Calu3 (cell line): ENCODE results near the gene PPA1. TPM values are rescaled to one million over a fixed set of nuclear protein-coding genes. Genes with fewer than 3 reads are reported as not detected.
"Not testable (repeated sequence)": the region's sequence is repeated elsewhere in the genome, so short reads cannot be mapped to it uniquely, and the experiment has no call there.

Source experiments
- BruUV-seq: library from RNA; stranded (reverse); fragments of 400-500 nt; replicated peaks from 2 replicates; lab custom pipeline; 2021; lab: Mats Ljungman, UMichigan
- CTCF ChIA-PET: fragments of 300-600 bp; sonication (Branson Sonifier 250); formaldehyde crosslinking; loops from one replicate; lab custom pipeline; 2022; ENCODE audit warnings: antibody characterized with exemption; lab: Charles Lee
- DNase-seq: peaks from one replicate; pipeline ENCODE4 v3.0.0; 2022
- H3K27ac Mint-ChIP-seq: one replicate; pipeline ENCODE4 v1.8.0; 2022; ENCODE audit warnings: mixed read lengths; ENCODE audit not compliant: unreplicated experiment
- H3K27me3 Mint-ChIP-seq: one replicate; pipeline ENCODE4 v1.8.0; 2022; ENCODE audit warnings: mixed read lengths; ENCODE audit not compliant: unreplicated experiment
- H3K36me3 Mint-ChIP-seq: one replicate; pipeline ENCODE4 v1.8.0; 2022; ENCODE audit warnings: mild to moderate bottlenecking, moderate library complexity, mixed read lengths; ENCODE audit not compliant: insufficient read depth, unreplicated experiment
- H3K4me1 Mint-ChIP-seq: one replicate; pipeline ENCODE4 v1.8.0; 2022; ENCODE audit warnings: mild to moderate bottlenecking, low read depth, mixed read lengths; ENCODE audit not compliant: unreplicated experiment
- H3K4me3 Mint-ChIP-seq: one replicate; pipeline ENCODE4 v1.8.0; 2022; ENCODE audit warnings: mild to moderate bottlenecking, low read depth, moderate library complexity, mixed read lengths; ENCODE audit not compliant: unreplicated experiment
- H3K9me3 Mint-ChIP-seq: one replicate; pipeline ENCODE4 v1.8.0; 2022; ENCODE audit warnings: low read depth, mixed read lengths; ENCODE audit not compliant: unreplicated experiment
- CTCF ChIP-seq: fragments of 200-600 bp; IDR thresholded peaks from one replicate; pipeline ENCODE4 v1.8.0; 2022; ENCODE audit warnings: antibody characterized with exemption; ENCODE audit not compliant: unreplicated experiment
- intact Hi-C: fragments of 100-400 bp; cut with micrococcal nuclease; formaldehyde crosslinking; loops from one replicate; pipeline ENCODE4 v1.10.0; 2022; ENCODE audit not compliant: unreplicated experiment
- total RNA-seq: library from RNA; stranded (reverse); gene quantifications from 2 replicates; pipeline ENCODE4 v1.2.3, GENCODE V29; 2022

The PPA1 gene
- total RNA-seq, 1 experiment from 2014 or later = 280 TPM

GRCh38 chr10:70241081-70241480 is 7.9 kb upstream of the PPA1 start:
- DNase-seq = no peak
- CTCF ChIA-PET = interaction anchor here (0.7 kb wide), 1 partner anchor 28 kb away, joined by 3 read pairs; no protein-coding TSS in a partner anchor
- TF ChIP-seq CTCF = no peak
- H3K27ac Mint-ChIP-seq = no peak overlapping the region
- H3K4me1 Mint-ChIP-seq = no peaks in the 10 kb centered on the region
- H3K36me3 Mint-ChIP-seq = no peaks in the 10 kb centered on the region
- intact Hi-C loops = no loop called here
- H3K27me3 Mint-ChIP-seq = peaks cover 30% of the 10 kb centered on the region
- peaks cover 4% of the 10 kb centered on the region for H3K9me3 Mint-ChIP-seq
- no peak overlapping the region for H3K4me3 Mint-ChIP-seq
- no TSS peak for BruUV-seq

GRCh38 chr10:70239986-70240385 is 6.8 kb upstream of the PPA1 start:
- intact Hi-C loops, H3K36me3 Mint-ChIP-seq, BruUV-seq: not testable (repeated sequence)

GRCh38 chr10:70239077-70239976 is 6.1 kb upstream of the PPA1 start:
- peaks cover 12% of the 10 kb centered on the region for H3K27me3 Mint-ChIP-seq
- H3K4me3 Mint-ChIP-seq, CTCF ChIA-PET, DNase-seq, H3K27ac Mint-ChIP-seq, intact Hi-C loops, H3K4me1 Mint-ChIP-seq, H3K9me3 Mint-ChIP-seq, H3K36me3 Mint-ChIP-seq, BruUV-seq: not testable (repeated sequence)

More at GRCh38 chr10:70239986-70240385, 6.8 kb upstream of the PPA1 start:
- CTCF ChIA-PET, H3K4me3 Mint-ChIP-seq, H3K4me1 Mint-ChIP-seq, H3K27ac Mint-ChIP-seq, DNase-seq, H3K9me3 Mint-ChIP-seq: not testable (repeated sequence)
- H3K27me3 Mint-ChIP-seq = peaks cover 19% of the 10 kb centered on the region

GRCh38 chr10:70237958-70238536 is 4.8 kb upstream of the PPA1 start:
- H3K4me3 Mint-ChIP-seq, DNase-seq, H3K27ac Mint-ChIP-seq, H3K36me3 Mint-ChIP-seq, H3K4me1 Mint-ChIP-seq, intact Hi-C loops, H3K9me3 Mint-ChIP-seq, BruUV-seq, H3K27me3 Mint-ChIP-seq: not testable (repeated sequence)
- CTCF ChIA-PET = interaction anchor here (0.7 to 1.1 kb wide), 2 partner anchors 15 to 18 kb away, joined by 3 to 4 read pairs; no protein-coding TSS in a partner anchor

- H3K4me1 Mint-ChIP-seq = no peaks in the 10 kb centered on the region
- TF ChIP-seq CTCF = no peak
- H3K9me3 Mint-ChIP-seq = no peaks in the 10 kb centered on the region
- BruUV-seq = no TSS peak
- intact Hi-C loops = loop anchor here (5.0 kb wide), 1 partner anchor 32 kb away; no protein-coding TSS in a partner anchor
- H3K36me3 Mint-ChIP-seq = peaks cover 25% of the 10 kb centered on the region
- no peaks in the 10 kb centered on the region for H3K27me3 Mint-ChIP-seq
- H3K27ac Mint-ChIP-seq = no peak overlapping the region
- CTCF ChIA-PET = interaction anchor here (1.6 kb wide), 1 partner anchor 38 kb away, joined by 5 read pairs; no protein-coding TSS in a partner anchor
- H3K4me3 Mint-ChIP-seq = no peak overlapping the region
- no peak for DNase-seq
Observed at GRCh38 chr10:70234668-70235447, 1.6 kb upstream of the PPA1 start.
